DLD1 (cell line): ENCODE measurements around the gene ZNF709.
"Not testable (repeated sequence)": the region's sequence is repeated elsewhere in the genome, so short reads cannot be mapped to it uniquely, and the experiment has no call there.

Experiments used
- in situ Hi-C: cut with HindIII; loops from 2 replicates; pipeline ENCODE4 v1.10.0; 2017; ENCODE audit warnings: low sequenced_read_pairs

The ZNF709 gene

DNA sequence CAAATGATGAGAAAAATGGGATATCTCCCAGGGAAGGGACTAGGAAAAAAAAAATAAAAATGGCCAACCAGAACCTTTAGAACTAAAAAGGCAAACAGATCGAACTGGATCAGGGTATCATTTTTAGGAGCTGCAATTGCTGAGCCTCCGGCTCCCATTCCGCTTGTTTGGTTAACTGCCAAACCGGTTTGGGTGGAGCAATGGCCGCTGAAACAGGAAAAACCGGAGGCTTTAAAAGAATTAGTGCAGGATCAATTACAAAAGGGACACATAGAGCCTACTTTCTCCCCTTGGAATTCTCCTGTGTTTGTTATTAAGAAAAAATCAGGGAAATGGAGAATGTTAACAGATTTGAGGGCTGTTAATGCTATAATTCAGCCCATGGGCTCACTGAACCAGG lies 31.1 kb downstream of the ZNF709 start:
- in situ Hi-C loops: no loop called here

DNA sequence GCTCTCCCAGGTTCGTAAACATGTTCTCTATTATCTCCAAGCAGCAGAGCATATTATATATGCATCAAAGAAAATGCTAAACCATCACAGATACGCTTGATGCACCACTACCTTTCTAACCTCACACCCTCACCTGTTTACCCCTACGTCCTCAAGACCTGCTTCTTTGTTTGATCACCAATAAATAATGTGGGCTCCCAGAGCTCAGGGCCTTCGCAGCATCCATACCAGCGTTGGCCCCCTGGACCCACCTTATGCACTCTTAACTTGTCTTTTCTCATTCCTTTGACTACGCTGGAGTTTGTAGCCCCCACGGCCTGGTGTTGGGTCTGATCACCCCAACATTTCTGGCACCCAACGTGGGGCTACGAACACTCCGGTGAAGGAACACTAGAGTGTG lies 33.8 kb downstream of the ZNF709 start:
- in situ Hi-C loops: no loop called here

DNA sequence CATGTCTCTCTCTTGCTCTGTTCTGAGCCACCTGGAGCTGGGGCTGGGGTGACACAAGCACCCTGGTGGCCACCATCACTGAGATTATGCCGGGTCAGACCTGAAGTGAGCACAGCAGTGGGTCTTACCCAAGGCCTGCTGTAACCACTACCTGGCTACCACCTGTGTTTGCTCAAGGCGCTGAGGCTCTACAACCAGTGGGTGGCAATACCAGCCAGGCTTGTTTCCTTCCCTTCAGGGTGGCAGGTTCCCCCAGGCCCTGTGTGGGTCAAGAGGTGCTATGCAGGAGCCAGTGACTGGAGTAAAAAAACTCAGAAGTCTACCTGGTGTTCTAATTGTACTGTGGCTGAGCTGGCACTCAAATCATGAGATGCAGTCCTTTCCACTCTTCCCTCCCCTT lies 35.8 kb downstream of the ZNF709 start:
- in situ Hi-C loops: no loop called here

DNA sequence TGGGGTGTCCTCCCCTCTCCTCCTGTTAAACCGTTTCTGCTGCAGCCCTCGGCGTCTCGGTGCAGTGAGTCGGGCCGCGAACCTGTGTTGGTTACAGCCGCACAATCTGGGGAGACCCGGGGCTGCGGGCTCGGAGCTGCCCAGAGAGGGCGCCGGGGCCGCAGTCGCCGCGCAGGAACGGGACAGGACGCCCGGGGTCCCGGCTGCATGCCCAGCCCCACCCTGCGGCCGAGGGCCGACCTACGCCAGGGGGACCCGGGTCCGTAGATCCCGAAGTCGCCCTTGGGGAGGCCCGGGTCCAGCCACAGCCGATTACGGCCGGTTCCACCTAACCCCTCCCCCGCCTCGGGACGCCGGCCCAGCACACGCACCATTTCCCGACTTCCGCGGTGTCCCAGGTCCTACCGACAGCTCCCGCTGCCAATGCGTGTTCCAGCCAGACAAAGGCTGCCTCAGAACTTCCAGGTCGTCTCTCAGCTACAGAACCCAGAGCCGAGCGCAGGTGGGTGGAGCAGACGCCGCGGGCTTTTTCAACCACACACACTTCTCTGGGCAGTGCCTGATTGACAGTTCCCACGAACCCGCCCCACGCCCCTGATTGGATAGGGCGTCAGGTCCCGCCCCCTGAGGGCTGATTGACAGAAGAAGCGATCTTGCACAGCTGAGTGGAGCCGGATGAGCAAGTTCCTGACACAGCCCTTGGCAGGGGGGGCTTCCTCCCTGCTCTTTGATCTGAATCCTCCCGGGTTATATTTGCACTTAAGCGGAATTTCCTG lies 43.9 kb downstream of the ZNF709 start, which contains the start of gene ZNF443:
TSS of gene ZNF443 (minus strand) at position 481 of the 776 bp plus-strand sequence. CDS start at position 374, 107 bp downstream.
- in situ Hi-C loops: no loop called here

DNA sequence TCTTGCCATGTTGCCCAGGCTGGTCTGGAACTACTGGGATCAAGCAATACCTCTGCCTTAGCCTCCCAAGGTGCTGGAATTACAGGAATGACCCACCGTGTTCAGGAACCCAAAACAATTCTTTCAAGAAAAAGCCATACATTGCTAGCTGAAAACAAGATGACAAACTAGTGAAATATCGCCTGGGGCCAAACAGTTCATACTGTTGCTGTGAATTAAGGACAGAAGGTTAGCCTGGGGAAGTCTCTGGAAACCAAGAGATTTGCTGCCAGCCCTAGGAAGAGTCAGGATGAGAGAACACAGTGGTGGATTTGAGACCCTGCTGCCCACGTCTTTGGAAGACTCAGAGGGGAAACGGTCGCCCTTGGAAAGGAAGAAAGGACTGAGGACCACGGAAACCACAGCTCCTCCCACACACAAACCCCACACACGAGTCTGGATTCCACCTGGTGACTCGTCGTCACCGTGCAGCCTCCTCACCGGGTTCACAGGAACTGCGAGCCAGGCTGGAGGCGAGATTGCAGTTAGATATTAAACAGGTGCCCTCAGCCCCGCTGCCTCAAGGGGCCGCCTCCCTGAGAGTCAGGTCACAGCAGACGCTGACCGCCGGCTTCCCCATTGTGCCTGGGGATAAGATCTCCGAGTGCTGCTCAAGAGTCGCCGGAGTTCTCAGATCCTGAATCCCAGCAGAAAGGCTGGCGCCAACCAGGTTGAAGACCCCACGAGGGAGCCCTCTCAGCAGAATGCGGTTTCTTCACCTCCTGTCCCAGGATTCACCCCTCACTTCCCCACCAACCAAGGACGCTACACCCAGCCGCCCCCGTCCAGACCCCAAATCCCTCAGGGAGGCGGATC lies 44.7 kb downstream of the ZNF709 start:
- in situ Hi-C loops: not testable (repeated sequence)

DNA sequence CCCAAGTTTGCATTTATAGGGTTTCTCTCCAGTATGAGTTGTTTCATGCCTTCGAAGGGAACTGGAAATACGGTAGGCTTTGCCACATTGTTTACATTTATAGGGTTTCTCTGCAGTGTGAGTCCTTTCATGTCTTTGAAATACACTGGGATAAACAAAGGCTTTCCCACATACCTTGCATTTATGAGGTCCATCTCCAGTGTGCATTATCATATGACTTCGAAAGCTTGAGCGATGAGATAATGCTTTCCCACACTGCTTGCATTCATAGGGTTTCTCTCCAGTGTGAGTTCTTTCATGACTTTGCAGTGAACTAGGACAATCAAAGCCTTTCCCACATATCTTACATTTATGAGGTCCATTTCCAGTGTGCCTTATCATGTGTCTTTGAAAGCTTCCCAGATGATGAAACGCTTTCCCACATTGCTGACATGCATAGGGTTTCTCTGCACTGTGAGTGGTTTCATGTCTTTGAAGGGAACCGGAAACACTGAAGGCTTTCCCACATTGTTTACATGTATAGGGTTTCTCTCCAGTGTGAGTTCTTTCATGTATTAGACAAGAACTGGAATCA lies 53.8 kb downstream of the ZNF709 start:
- in situ Hi-C loops: not testable (repeated sequence)

DNA sequence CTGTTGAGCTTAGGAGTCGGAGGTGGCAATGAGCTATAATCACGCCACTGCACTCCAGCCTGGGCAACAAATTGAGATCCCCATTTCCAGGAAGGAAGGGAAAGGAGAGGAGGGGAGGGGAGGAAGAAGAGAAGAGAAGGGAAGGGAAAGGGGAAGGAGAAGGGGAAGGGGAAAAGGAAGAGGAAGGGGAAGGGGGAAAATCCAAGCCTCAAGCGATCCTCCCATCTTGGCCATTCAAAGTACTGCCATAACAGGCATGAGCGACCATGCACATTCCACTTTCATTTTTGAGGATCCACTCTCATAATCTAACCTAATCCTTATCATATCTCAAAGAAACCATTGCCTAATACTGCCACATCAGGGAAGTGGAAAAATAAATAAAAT lies 58.7 kb downstream of the ZNF709 start:
- in situ Hi-C loops: no loop called here

DNA sequence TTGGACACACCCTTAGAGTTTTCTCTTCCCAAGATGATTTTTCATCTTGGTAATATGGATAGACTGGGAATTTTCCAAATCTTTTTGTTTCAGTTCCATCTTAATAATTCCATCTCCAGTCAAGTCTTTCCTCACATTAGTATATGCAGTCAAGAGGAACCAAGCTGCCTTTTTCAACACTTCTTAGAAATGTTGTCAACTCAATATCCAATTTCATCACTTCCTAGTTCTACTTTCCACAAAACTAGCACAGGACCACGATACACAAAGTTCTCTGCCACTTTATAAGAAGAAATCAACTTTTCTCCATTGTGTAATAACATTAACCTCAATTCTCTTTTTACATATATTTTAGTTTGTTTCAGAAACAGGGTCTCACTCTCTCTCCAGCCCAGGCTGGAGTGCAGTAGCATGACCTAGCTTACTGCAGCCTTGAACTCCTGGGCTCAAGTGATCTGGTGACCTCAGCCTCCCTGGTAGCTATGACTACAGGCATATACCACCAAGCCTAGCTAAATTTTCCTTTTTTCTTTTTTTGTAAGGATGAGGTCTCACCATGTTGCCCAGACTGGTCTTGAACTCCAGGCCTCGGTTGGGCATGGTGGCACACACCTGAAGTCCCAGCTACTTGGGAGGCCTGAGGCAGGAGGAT lies 59.3 kb downstream of the ZNF709 start:
- in situ Hi-C loops: no loop called here

DNA sequence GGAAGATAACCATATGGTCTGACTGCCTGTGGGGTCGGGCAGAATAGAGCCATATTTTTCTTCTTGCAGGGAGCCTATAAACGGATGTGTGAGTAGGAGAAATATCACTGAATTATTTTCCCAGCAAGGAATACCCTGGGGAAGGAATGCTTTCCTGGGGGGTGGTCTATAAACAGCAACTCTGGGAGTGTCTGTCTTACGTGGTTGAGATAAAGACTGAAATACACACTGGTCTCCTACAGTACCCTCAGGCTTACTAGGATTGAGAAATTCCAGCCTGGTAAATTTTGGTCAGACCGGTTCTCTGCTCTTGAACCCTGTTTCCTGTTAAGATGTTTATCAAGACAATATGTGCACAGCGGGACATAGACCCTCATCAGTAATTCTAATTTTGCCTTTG lies 67.3 kb downstream of the ZNF709 start:
- in situ Hi-C loops: not testable (repeated sequence)

DNA sequence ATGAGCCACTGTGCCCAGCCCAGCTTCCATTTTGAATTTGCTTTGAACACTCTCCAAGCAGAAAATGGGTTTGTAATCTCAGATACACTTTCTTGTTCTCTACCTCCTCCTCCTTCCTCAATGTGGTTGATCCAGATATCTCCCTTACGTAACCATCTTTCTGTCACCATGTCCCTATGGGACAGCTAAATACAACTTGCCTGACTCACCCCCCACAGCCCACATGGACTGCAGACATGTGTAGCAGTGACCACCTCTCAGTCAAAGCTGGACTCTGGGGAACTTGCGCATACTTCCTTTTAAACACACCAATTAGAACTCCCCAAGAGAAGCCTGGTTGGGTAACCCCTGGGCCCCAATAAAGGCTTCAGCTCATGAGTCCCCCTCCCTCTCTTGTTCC lies 72.7 kb downstream of the ZNF709 start:
- in situ Hi-C loops: no loop called here
